BE2C (cell line): ENCODE data around the gene POT1.

Experiments
- DNase-seq: peaks from one replicate; pipeline ENCODE4 v3.0.0-alpha.2; 2020
- H3K27me3 ChIP-seq: fragments of 250-450 bp; sonication (Bioruptor Pico); 2 replicates; pipeline ENCODE4 v1.5.1; 2020; ENCODE audit warnings: mild to moderate bottlenecking
- H3K36me3 ChIP-seq: fragments of 250-450 bp; sonication (Bioruptor Pico); 2 replicates; pipeline ENCODE4 v1.5.1; 2020; ENCODE audit warnings: mild to moderate bottlenecking
- H3K4me1 ChIP-seq: fragments of 250-450 bp; sonication (Bioruptor Pico); 2 replicates; pipeline ENCODE4 v1.5.1; 2020
- H3K4me3 ChIP-seq: 2 replicates; pipeline ENCODE4 v1.5.1; 2011; ENCODE audit warnings: low read depth, low read length
- H3K9me3 ChIP-seq: fragments of 250-450 bp; sonication (Bioruptor Pico); 2 replicates; pipeline ENCODE4 v1.5.1; 2020
- CTCF ChIP-seq: IDR thresholded peaks from 2 replicates; pipeline ENCODE4 v1.5.1; 2012; ENCODE audit warnings: mild to moderate bottlenecking, low read depth, low read length

POT1 gene

DNA sequence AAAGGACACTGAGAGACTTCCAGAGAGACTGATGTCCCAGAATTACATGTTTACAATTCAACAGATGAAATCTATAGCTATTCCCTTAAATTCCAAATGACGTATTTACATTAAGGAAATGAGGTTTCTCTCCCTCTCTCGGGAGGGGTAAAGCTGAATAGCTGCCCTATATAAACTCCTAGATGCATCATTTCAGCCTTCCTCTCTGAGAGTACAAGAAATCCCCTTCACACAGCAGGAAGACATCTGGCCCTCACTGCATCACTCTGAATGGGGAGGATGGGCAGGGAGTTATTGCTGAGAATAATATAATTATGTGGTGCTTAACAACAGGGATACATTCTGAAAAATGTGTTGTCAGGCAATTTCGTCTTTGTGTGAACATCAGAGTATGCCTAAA, 11.0 kb downstream of the POT1 start:
- TF ChIP-seq CTCF, result no peak
- Histone ChIP-seq H3K36me3 (no peaks in the 10 kb centered on the region), H3K4me1 (peaks cover 22% of the 10 kb centered on the region), H3K9me3 (no peaks in the 10 kb centered on the region), H3K27me3 (no peaks in the 10 kb centered on the region), H3K4me3 (no peak overlapping the region)
- no peak for DNase-seq

DNA sequence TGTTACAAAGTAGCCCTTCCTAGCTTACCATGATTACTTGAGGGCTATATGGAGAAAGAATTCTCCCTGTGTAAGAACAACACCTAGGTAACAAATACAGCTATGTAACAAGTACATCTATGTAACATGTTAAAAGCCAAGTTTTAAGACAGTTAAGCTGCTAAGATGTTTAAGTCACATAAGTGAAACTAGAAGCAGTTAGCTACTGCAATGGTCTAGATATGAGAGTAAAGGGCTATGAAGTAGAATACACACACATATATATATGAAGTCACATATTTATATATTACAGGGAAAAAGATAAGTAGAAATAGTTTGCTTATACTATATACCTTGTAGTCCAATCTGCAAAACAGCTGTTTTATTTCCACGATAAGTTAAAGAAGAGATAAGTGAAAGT, 14.4 kb downstream of the POT1 start:
- Histone ChIP-seq H3K4me3 (no peak overlapping the region), H3K9me3 (no peaks in the 10 kb centered on the region), H3K27me3 (no peaks in the 10 kb centered on the region), H3K36me3 (no peaks in the 10 kb centered on the region), H3K4me1 (peaks cover 25% of the 10 kb centered on the region)
- no peak for DNase-seq
- no peak for TF ChIP-seq CTCF

DNA sequence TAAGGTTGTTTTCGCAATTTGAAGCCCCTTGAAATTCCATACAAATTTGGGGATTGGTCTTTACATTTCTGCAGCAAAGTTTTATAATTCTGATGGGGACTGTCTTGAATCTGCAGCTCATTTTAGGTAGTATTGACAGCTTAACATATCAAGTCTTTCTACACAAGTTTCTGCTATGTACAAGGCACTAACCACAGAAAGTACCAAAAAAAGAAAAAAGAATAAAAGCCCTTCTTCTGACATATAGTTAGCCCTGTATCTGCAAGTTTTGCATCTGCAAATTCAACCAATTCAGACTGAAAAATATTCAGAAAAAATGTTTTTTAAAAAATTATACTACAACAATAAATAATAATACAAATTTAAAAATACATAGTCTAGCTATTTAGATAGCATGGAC, 15.3 kb downstream of the POT1 start:
- Histone ChIP-seq H3K4me1 (peaks cover 25% of the 10 kb centered on the region), H3K4me3 (no peak overlapping the region), H3K36me3 (no peaks in the 10 kb centered on the region), H3K27me3 (no peaks in the 10 kb centered on the region), H3K9me3 (no peaks in the 10 kb centered on the region)
- no peak for DNase-seq
- no peak for TF ChIP-seq CTCF

GRCh38 chr7:124912972-124913371, 16.7 kb downstream of the POT1 start:
- no peak overlapping the region for H3K4me3 ChIP-seq
- no peaks in the 10 kb centered on the region for H3K36me3 ChIP-seq
- peaks cover 13% of the 10 kb centered on the region for H3K4me1 ChIP-seq
- H3K9me3 ChIP-seq, result no peaks in the 10 kb centered on the region
- TF ChIP-seq CTCF, result no peak
- no peak for DNase-seq
- no peaks in the 10 kb centered on the region; the same call in 1 of the 2 replicates for H3K27me3 ChIP-seq

DNA sequence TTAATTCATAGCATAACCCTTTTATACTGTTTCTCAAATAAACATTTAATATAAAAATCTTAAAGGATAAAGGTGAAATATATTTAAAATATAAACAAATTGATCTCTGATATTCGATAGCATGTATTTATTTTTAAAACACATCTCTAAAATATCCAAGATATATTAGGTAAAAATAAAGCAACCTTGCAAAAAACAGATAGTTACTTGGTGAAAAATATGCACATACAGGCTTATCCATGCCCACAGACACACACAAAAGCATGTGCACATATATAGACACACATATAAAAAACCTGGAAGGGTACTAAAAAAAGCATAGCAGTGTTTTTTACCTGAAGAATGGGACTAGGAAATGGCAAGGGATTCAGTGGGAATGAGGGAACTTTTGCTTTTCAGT, 19.8 kb downstream of the POT1 start:
- Histone ChIP-seq H3K36me3 (no peaks in the 10 kb centered on the region), H3K9me3 (no peaks in the 10 kb centered on the region), H3K4me1 (peaks cover 3% of the 10 kb centered on the region), H3K4me3 (no peak overlapping the region), H3K27me3 (no peaks in the 10 kb centered on the region; the same call in 1 of the 2 replicates)
- DNase-seq, result no peak
- no peak for TF ChIP-seq CTCF

- no peak for DNase-seq
- no peaks in the 10 kb centered on the region; the same call in 1 of the 2 replicates for H3K27me3 ChIP-seq
- TF ChIP-seq CTCF, result no peak
- H3K9me3 ChIP-seq, result no peaks in the 10 kb centered on the region
- no peaks in the 10 kb centered on the region for H3K36me3 ChIP-seq
- peaks cover 3% of the 10 kb centered on the region for H3K4me1 ChIP-seq
- H3K4me3 ChIP-seq, result no peak overlapping the region
These were observed 21.4 kb downstream of the POT1 start for GRCh38 chr7:124908259-124908658.
